GM19328 (cell line): ENCODE measurements around the gene TUBG1.
A peak's percentile ranks its signal among the peaks of the same experiment; 100 is the strongest.
"Not testable (repeated sequence)": the region's sequence is repeated elsewhere in the genome, so short reads cannot be mapped to it uniquely, and the experiment has no call there.

ENCODE experiments used
- ATAC-seq: cut with Tn5 transposase; IDR thresholded peaks from one replicate; pipeline ENCODE4 v1.9.1; 2021; ENCODE audit warnings: mild to moderate bottlenecking, moderate library complexity; ENCODE audit not compliant: unreplicated experiment

TUBG1 gene

DNA sequence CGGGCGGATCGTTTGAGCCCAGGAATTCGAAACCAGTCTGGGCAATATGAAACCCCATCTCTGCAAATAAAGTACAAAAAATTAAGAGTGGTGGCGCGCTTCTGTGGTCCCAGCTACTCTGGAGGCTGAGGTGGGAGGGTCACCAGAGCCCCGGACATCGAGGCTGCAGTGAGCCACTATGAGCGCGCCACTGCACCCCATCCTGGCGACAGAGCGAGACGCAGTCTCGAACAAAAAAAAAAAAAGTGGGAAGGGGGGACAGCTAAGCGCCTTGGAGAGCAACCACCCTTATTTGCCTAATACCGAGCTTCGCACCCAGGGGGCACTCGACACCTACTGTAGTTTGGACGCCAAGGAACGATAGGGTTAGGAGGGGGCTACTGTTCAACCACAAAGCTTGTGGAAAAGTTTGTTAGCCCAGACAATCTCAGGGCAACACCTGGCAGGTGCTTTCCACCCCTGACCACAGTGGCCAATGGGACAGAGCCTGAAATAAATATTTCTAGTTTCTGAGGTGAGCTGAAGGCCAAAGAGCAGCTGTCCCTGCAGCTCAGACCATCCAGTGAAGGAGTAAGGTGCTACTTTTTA is 31.1 kb upstream of the TUBG1 start:
- no peak for ATAC-seq

GRCh38 chr17:42579794-42580551 is 29.5 kb upstream of the TUBG1 start:
- no peak for ATAC-seq

DNA sequence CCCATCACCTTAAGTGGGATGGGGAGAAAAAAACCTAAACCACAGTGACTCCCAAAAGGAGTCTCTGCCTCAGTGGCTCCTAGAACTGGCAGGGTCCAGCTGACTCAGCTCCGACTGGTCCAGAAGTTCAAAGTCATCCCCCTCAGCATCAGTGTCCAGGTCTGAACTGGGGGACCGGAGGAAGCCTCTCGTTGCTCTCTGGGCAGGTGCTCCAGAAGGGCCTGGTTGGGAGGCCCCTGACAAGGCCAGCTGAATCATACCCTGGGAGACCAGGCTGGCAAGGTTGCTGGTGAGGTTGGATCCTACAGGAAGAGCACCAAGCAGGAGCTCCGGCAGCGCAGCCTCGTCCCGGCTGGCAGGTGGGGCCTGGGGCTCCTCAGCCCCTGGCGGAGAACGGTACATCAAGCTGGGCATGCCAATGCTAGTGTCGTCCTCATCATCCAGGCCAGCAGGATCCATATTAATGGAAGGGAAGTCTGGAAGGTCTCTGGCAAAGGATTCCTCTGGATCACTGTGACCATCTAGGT is 27.7 kb upstream of the TUBG1 start:
- ATAC-seq: no peak

DNA sequence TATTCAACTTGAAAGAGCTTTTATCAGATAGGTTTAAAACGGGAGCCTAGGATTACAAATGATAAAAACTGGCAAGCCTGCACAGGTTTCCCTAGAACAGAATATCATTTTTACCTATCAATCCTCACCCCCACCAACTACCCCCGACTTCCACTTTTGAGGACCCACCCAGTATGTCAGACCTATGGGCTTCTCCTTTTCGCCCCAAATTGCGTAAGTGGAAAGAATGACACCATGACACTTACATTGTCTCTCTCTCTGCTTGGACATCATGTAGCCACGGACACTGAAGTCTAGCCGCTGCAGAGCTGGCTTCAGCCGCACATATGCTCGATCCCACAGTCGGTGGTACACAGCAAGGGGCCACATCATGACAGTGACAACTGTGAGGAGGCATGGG is 24.6 kb upstream of the TUBG1 start:
- ATAC-seq: no peak

GRCh38 chr17:42585353-42585752 is 24.1 kb upstream of the TUBG1 start:
- ATAC-seq: no peak

- no peak for ATAC-seq
Observed at GRCh38 chr17:42586514-42587230, 22.8 kb upstream of the TUBG1 start.

DNA sequence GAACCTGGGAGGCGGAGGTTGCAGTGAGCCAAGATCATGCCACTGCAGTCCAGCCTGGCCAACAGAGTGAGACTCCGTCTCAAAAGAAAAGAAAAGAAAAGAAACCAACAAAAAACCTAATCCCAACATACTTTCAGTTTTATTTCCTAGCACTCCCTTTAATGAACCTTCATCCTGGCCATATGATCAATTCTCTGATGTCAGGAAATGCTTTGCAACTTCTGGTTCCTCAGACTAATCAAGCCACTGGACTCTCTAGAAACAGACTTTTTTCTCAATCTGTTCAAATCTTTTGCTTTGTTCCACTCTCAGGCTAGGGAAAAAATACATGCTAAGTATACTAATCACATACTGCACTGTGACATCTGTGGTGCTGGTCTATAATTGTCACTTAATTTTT is 18.6 kb upstream of the TUBG1 start:
- ATAC-seq: no peak

GRCh38 chr17:42591411-42591810 is 18.1 kb upstream of the TUBG1 start:
- no peak for ATAC-seq

- ATAC-seq: no peak
Observed at GRCh38 chr17:42596386-42596785, 13.1 kb upstream of the TUBG1 start.

DNA sequence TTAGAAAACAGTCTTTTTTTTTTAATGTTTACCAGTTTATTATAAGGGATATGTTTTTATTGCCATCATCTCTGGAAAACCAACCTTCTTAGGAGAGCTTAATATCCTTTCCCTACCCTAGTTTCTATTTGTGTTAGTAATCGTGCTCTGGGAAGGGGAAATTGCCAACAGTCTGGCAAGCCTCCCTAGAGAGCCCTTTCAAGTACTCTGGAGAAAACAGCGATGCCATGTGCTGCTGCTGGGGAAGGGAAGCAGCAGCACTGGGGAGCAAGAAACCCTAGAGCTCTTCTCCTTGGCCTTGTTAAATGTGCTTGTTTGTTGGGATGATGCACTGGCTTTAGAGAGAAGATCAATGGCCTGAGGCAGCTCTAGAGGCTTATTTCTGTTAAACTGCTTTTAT is 10.6 kb upstream of the TUBG1 start:
- no peak for ATAC-seq

DNA sequence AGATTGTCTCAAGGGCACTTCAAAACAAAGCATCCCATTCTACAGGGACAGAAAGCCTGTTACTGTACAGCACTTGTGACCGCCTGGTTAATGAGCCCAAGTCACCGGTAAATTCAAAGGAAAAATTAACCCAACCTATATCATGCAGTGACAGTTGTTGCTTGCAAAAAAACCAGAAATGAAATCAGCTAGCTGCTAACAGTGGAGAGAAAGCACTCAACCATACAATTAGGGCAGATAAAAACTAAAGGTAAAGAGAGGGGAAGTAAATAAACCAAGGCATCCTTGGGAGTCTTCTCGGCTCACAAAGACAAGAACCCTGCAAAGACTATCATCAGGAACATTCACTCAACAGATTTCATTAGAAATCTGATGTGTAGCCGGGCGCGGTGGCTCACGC is 6.2 kb upstream of the TUBG1 start:
- ATAC-seq: no peak

DNA sequence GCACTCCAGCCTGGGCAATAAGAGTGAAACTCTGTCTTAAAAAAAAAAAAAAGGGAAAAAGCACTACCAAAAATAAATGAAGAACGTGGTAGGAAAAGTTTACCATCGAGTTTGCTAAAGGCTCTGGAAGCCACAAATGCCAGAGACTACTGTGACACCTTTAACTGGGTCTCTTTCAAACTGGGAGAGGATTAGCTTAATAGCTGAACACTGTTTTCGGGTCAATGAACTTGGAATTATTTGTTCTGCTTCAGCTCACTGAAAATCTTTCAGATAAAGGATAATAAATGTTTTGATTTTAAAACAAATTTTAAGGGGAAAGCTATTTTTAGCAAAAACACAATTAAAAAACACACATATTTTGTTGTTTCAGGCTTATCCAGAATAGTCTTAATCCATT is 1.7 kb upstream of the TUBG1 start:
- no peak for ATAC-seq

GRCh38 chr17:42608305-42609181 is 940 bp upstream of the TUBG1 start:
- ATAC-seq: peak; percentile 20

GRCh38 chr17:42609814-42610801 is 625 bp downstream of the TUBG1 start:
- not testable (repeated sequence) for ATAC-seq

DNA sequence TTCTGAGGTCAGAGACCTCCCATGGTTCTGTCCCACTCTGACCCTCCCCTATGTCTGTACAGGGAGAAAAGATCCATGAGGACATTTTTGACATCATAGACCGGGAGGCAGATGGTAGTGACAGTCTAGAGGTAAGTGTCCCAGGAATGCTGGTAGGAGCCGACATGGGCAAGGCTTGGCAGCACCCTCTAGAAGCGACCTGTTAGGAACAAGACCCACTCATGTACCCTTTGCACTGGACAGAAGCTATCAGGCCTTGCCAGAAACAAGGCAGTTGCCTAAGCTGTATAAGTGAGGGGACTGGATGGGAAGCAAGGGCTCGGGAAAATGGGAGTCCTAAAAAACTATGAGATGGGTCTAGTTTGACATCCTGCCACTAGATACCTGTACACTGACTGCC is 2.5 kb downstream of the TUBG1 start:
- no peak for ATAC-seq

DNA sequence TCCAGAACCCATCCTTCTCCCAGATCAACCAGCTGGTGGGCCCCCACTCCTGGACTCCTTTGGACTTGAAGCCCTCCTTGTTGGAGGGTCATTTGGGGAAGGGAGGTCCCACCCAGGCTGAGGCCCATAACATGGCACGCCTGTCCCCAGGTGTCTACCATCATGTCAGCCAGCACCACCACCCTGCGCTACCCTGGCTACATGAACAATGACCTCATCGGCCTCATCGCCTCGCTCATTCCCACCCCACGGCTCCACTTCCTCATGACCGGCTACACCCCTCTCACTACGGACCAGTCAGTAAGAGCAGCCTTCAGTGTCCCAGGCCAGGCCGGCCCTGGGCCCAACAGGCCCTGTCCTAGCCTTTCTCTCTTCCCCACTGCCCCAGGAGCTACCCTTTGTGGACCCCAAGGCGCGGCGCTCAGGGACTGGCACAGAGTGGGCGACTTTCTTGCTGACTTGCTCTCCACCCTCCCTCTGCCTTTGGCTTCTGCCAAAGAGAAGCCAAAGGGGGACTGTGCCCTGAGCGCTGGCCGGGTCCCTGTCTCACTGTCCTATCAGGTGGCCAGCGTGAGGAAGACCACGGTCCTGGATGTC is 4.3 kb downstream of the TUBG1 start:
- ATAC-seq: no peak

GRCh38 chr17:42617956-42618431 is 8.5 kb downstream of the TUBG1 start:
- ATAC-seq: no peak

- peak; percentile 71 for ATAC-seq
Observed at GRCh38 chr17:42618442-42619150, 9.1 kb downstream of the TUBG1 start.

DNA sequence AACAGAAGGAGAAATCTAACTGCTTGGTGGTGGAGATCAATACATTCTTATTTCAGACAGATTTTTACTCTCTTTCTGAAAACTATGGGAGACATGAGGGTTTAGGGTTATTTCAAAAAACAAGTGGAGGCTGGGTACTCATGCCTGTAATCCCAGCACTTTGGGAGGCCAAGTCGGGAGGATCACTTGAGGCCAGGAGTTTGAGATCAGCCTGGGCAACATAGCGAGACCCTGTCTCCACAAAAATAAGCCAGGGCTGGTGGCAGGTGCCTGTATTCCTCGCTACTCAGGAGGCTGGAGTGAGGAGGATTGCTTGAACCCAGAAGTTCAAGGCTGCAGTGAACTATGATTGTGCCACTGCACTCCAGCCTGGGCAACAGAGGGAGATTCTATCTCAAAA is 12.5 kb downstream of the TUBG1 start:
- ATAC-seq: not testable (repeated sequence)
